Chondrocyte (in vitro differentiated cells): ENCODE measurements around the gene FLOT1. TPM values are rescaled to one million over a fixed set of nuclear protein-coding genes. Genes with fewer than 3 reads are reported as not detected.

ENCODE experiments used
- DNase-seq: peaks from one replicate; pipeline ENCODE4 v3.0.0; 2021; ENCODE audit warnings: mixed read lengths, low spot score
- H3K27ac Mint-ChIP-seq: one replicate; pipeline ENCODE4 v1.8.0; 2021; ENCODE audit warnings: mild to moderate bottlenecking, moderate library complexity, mixed read lengths; ENCODE audit not compliant: unreplicated experiment
- H3K27me3 Mint-ChIP-seq: 2 replicates; pipeline ENCODE4 v1.8.0; 2021; ENCODE audit warnings: low read depth, mixed read lengths
- H3K36me3 Mint-ChIP-seq: 2 replicates; pipeline ENCODE4 v1.8.0; 2021; ENCODE audit warnings: low read depth, mixed read lengths
- H3K4me1 Mint-ChIP-seq: 2 replicates; pipeline ENCODE4 v1.8.0; 2021; ENCODE audit warnings: low read depth, mild to moderate bottlenecking, mixed read lengths
- H3K4me3 Mint-ChIP-seq: one replicate; pipeline ENCODE4 v1.8.0; 2021; ENCODE audit warnings: mild to moderate bottlenecking, moderate library complexity, mixed read lengths; ENCODE audit not compliant: unreplicated experiment
- H3K9me3 Mint-ChIP-seq: 2 replicates; pipeline ENCODE4 v1.8.0; 2021; ENCODE audit warnings: low read depth, mixed read lengths
- total RNA-seq: library from RNA; stranded (reverse); gene quantifications from 3 replicates; pipeline ENCODE4 v1.2.1, GENCODE V29; 2021
- TF ChIP-seq, protein P1 (sequence below): fragments of 200-600 bp; sonication (generic); IDR thresholded peaks from 2 replicates; pipeline ENCODE4 v1.5.0; 2021; ENCODE audit warnings: antibody characterized with exemption, mild to moderate bottlenecking, moderate library complexity

Gene FLOT1
- total RNA-seq, 1 donor from 2014 or later = 66.8 TPM

- Mint-ChIP-seq H3K36me3 (peaks cover 4% of the 10 kb centered on the region), H3K27me3 (no peaks in the 10 kb centered on the region), H3K4me1 (peaks cover 50% of the 10 kb centered on the region), H3K4me3 (peak within 1 kb of the TSS; percentile 89), H3K9me3 (no peaks in the 10 kb centered on the region), H3K27ac (peak within 1 kb of the TSS; percentile 97)
- TF ChIP-seq, protein P1, sequence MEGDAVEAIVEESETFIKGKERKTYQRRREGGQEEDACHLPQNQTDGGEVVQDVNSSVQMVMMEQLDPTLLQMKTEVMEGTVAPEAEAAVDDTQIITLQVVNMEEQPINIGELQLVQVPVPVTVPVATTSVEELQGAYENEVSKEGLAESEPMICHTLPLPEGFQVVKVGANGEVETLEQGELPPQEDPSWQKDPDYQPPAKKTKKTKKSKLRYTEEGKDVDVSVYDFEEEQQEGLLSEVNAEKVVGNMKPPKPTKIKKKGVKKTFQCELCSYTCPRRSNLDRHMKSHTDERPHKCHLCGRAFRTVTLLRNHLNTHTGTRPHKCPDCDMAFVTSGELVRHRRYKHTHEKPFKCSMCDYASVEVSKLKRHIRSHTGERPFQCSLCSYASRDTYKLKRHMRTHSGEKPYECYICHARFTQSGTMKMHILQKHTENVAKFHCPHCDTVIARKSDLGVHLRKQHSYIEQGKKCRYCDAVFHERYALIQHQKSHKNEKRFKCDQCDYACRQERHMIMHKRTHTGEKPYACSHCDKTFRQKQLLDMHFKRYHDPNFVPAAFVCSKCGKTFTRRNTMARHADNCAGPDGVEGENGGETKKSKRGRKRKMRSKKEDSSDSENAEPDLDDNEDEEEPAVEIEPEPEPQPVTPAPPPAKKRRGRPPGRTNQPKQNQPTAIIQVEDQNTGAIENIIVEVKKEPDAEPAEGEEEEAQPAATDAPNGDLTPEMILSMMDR = no peak
- DNase-seq = peak; percentile 93
Observed at GRCh38 chr6:30690403-30691207, 51.9 kb downstream of the FLOT1 start, which contains the start of gene NRM. Gene NRM, minus strand, starts transcription at chr6:30690984. Its CDS starts 10 bp downstream, at chr6:30690974.

- Mint-ChIP-seq H3K4me1 (peaks cover 51% of the 10 kb centered on the region), H3K27me3 (no peaks in the 10 kb centered on the region), H3K27ac (peak overlapping the region; percentile 97), H3K36me3 (peaks cover 10% of the 10 kb centered on the region), H3K9me3 (no peaks in the 10 kb centered on the region), H3K4me3 (peak overlapping the region; percentile 89)
- TF ChIP-seq, protein P1 = no peak
- peak; percentile 59 for DNase-seq
Observed at GRCh38 chr6:30689985-30690384, 52.5 kb downstream of the FLOT1 start.

- Mint-ChIP-seq H3K27me3 (no peaks in the 10 kb centered on the region), H3K27ac (peak overlapping the region; percentile 97), H3K36me3 (peaks cover 14% of the 10 kb centered on the region), H3K9me3 (no peaks in the 10 kb centered on the region), H3K4me3 (peak overlapping the region; percentile 89), H3K4me1 (peaks cover 51% of the 10 kb centered on the region)
- TF ChIP-seq, protein P1 = no peak
- DNase-seq = peak; percentile 61
Observed at GRCh38 chr6:30689022-30689865, 53.2 kb downstream of the FLOT1 start.

DNA sequence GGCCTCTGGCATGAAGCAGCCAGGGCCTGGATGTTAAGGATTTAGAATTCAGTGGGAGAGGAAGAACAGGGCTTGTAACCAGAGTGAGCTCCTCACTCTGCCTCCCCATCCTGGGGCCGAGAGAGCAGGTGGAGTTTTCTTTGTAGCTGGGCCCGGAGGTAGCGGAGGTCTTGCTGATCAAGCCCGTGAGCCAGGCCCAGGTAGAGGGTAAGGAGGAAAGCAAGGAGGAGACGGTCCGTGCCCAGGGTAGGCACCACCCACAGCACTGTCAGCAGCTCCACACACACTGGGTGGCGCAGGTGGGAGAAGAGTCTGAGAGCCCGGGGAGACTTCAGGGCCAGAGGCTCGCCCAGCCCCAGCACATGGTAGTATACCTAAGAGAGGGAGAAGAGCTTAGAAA is 53.9 kb downstream of the FLOT1 start:
- peaks cover 51% of the 10 kb centered on the region for H3K4me1 Mint-ChIP-seq
- TF ChIP-seq, protein P1 = no peak
- no peaks in the 10 kb centered on the region for H3K27me3 Mint-ChIP-seq
- no peaks in the 10 kb centered on the region for H3K9me3 Mint-ChIP-seq
- no peak for DNase-seq
- H3K4me3 Mint-ChIP-seq = peak overlapping the region; percentile 99
- peak overlapping the region; percentile 97 for H3K27ac Mint-ChIP-seq
- H3K36me3 Mint-ChIP-seq = peaks cover 19% of the 10 kb centered on the region
